Lung (tissue), 12 donors: ENCODE data around the gene SSBP3. TPM values are rescaled to one million over a fixed set of nuclear protein-coding genes. Genes with fewer than 3 reads are reported as not detected.
A peak's percentile ranks its signal among the peaks of the same experiment; 100 is the strongest.

ENCODE experiments used
- ATAC-seq: fragments of 200-7000 bp; cut with Tn5 transposase; one replicate; pipeline ENCODE4 v1.9.1; 2020; ENCODE audit warnings: moderate number of reproducible peaks; ENCODE audit not compliant: insufficient read depth, low FRiP score
- DNase-seq, 3 donors: peaks; one replicate each; pipeline ENCODE4 v3.0.0-alpha.2; 2013 to 2017
- H3K27ac ChIP-seq, 2 donors: one replicate each; pipeline ENCODE4 v1.5.1; 2013; ENCODE audit warnings: mild to moderate bottlenecking in 2 of 2, moderate library complexity in 2 of 2, control low read depth in 1 of 2, inconsistent platforms in 1 of 2, low read depth in 1 of 2, low read length in 1 of 2
- H3K27me3 ChIP-seq, 3 donors: one replicate each; pipeline ENCODE4 v1.5.1; 2013; ENCODE audit warnings: low read length in 2 of 3; ENCODE audit not compliant: control insufficient read depth in 3 of 3, insufficient read depth in 3 of 3
- H3K36me3 ChIP-seq, 4 donors: one replicate each; pipeline ENCODE4 v1.5.1; 2013; ENCODE audit warnings: low read length in 4 of 4, mild to moderate bottlenecking in 1 of 4, moderate library complexity in 1 of 4; ENCODE audit not compliant: control insufficient read depth in 4 of 4, insufficient read depth in 4 of 4
- H3K4me1 ChIP-seq, 5 donors: one replicate each; pipeline ENCODE4 v1.5.1; 2013; ENCODE audit warnings: low read length in 5 of 5, mild to moderate bottlenecking in 2 of 5, moderate library complexity in 1 of 5; ENCODE audit not compliant: control insufficient read depth in 5 of 5, insufficient read depth in 5 of 5
- H3K4me3 ChIP-seq: one replicate; pipeline ENCODE4 v1.5.1; 2013; ENCODE audit warnings: mild to moderate bottlenecking, control low read depth, moderate library complexity
- H3K9ac ChIP-seq, 2 donors: one replicate each; pipeline ENCODE4 v1.5.1; 2013; ENCODE audit warnings: low read length in 2 of 2, control low read depth in 1 of 2; ENCODE audit not compliant: insufficient read depth in 1 of 2
- H3K9me3 ChIP-seq, 4 donors: one replicate each; pipeline ENCODE4 v1.5.1; 2013; ENCODE audit warnings: low read length in 3 of 4, mild to moderate bottlenecking in 1 of 4, moderate library complexity in 1 of 4; ENCODE audit not compliant: control insufficient read depth in 4 of 4, insufficient read depth in 3 of 4
- WGBS, 2 donors: extraction: QIAGEN DNeasy Blood & Tissue Kit; methylation state at CpG; one replicate each; pipeline ENCODE4 v1.1.7; 2013; 5-methylcytosine and 5-hydroxymethylcytosine counted together
- polyA plus RNA-seq, 2 donors: library from polyadenylated mRNA; stranded (reverse); fragments of 200-250 nt; gene quantifications; one replicate each; pipeline ENCODE4 v1.2.1, GENCODE V29; 2013
- total RNA-seq, 2 donors: library from RNA; depleted of rRNA in 1 of 2; stranded (reverse); fragments of >200 nt in 1 of 2; gene quantifications; one replicate each; pipeline ENCODE4 v1.2.1, GENCODE V29; 2014 to 2021
- TF ChIP-seq, protein P1 (sequence below): IDR thresholded peaks from 2 replicates; pipeline ENCODE4 v1.5.1; 2012; ENCODE audit warnings: mild to moderate bottlenecking; ENCODE audit errors: control extremely low read depth, extremely low read depth
- donor health status: control.
- donor health status: control.
- donor health status: Bipolar disorder and iron deficiency.
- donor health status: healthy.
- donor health status: DM: yes; HTN: yes; CAD: no.

The SSBP3 gene
- total and polyA plus RNA-seq, 4 donors, result 15.9 to 47.8 (median 34.8) TPM

DNA sequence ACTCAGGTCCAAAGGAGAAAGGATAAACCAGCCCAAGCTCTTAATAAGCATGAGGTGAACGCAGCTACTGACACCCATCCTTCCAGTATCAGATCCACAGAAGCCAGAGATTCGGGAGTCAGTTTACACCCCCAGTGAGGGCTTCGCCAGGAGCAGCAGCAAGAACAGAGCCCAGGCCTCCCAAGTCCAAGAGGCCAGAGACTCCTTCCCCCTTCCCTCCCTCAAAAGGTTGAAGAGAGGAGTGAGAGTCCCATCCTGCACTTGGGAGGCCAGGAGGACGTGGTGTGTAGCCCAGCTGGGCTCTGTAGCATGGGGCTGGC, 133.5 kb downstream of the SSBP3 start:
- H3K36me3 ChIP-seq, result peaks cover 0 to 6% (median 2%) of the 10 kb centered on the region in 4 donors
- DNase-seq, result no peak
- no peak for ATAC-seq
- peak overlapping the region in 1 of 2 donors; percentile 51 for H3K9ac ChIP-seq
- peaks cover 16 to 50% (median 36%) of the 10 kb centered on the region in 5 donors for H3K4me1 ChIP-seq
- whole genome bisulfite sequencing, 2 donors, result 77 to 81% methylated on average over 4 of the region's 4 CpGs
- no peaks in the 10 kb centered on the region for H3K27me3 ChIP-seq
- H3K9me3 ChIP-seq, result no peaks in the 10 kb centered on the region
- H3K4me3 ChIP-seq, result no peak overlapping the region
- H3K27ac ChIP-seq, result peak overlapping the region in 1 of 2 donors; percentile 55
- TF ChIP-seq, protein P1, sequence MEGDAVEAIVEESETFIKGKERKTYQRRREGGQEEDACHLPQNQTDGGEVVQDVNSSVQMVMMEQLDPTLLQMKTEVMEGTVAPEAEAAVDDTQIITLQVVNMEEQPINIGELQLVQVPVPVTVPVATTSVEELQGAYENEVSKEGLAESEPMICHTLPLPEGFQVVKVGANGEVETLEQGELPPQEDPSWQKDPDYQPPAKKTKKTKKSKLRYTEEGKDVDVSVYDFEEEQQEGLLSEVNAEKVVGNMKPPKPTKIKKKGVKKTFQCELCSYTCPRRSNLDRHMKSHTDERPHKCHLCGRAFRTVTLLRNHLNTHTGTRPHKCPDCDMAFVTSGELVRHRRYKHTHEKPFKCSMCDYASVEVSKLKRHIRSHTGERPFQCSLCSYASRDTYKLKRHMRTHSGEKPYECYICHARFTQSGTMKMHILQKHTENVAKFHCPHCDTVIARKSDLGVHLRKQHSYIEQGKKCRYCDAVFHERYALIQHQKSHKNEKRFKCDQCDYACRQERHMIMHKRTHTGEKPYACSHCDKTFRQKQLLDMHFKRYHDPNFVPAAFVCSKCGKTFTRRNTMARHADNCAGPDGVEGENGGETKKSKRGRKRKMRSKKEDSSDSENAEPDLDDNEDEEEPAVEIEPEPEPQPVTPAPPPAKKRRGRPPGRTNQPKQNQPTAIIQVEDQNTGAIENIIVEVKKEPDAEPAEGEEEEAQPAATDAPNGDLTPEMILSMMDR, result no peak

DNA sequence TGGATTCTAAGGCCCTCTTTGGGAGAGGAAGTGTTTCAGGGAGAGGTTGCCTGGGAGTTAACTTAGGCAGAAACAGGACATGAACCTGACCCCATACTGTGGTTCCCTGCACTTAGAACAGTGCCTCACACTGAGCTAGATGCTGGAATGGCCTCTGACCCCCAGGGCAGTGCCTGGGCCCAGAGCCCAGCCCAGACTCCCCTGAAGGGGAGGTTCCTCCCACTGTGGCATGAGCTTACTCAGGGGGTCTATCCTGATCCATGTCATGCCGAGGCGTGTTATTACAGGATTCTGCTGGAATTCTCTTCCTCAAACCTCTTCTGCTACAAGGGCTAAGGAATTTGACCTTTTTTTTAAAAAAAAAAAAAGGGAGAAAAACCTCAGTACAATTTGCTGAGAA, 134.1 kb downstream of the SSBP3 start:
- no peak for DNase-seq
- ATAC-seq, result no peak
- TF ChIP-seq, protein P1, result no peak

DNA sequence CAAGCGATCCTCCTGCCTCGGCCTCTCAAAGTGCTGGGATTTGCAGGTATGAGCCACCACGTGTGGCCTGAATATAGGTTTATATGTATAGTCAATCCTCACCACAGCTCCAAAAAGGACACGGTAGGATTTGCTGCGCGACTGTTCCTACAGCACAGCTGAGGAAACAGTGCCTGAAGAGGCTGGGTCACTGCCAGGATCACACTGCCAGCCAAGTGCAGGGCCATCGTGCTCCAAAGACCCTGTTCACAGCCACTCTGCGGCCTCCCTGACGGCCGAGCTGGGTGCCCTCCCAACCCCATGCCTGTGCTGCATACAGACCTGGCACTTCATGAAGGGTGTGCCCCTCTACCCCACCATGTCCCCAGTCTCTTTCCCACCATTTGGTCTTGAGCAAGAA, 134.9 kb downstream of the SSBP3 start:
- Histone ChIP-seq H3K4me3 (no peak overlapping the region), H3K27ac (no peak overlapping the region), H3K27me3 (no peaks in the 10 kb centered on the region), H3K9me3 (no peaks in the 10 kb centered on the region), H3K4me1 (peaks cover 10 to 39% (median 24%) of the 10 kb centered on the region in 5 donors), H3K9ac (no peak overlapping the region), H3K36me3 (peaks cover 0 to 4% (median 0%) of the 10 kb centered on the region in 4 donors)
- DNase-seq, result no peak
- TF ChIP-seq, protein P1, result no peak
- ATAC-seq, result no peak
- WGBS, 2 donors, result 81 to 94% methylated on average over 10 of the region's 10 CpGs

More for the DNA sequence above, 134.1 kb downstream of the SSBP3 start:
- no peak overlapping the region for H3K9ac ChIP-seq
- H3K27ac ChIP-seq, result peak overlapping the region in 1 of 2 donors; percentile 40
- no peaks in the 10 kb centered on the region for H3K27me3 ChIP-seq
- WGBS, 2 donors, result 86 to 95% methylated on average over 2 of the region's 2 CpGs
- H3K36me3 ChIP-seq, result peaks cover 0 to 6% (median 2%) of the 10 kb centered on the region in 4 donors
- peaks cover 16 to 44% (median 30%) of the 10 kb centered on the region in 5 donors for H3K4me1 ChIP-seq
- no peak overlapping the region for H3K4me3 ChIP-seq
- no peaks in the 10 kb centered on the region for H3K9me3 ChIP-seq

DNA sequence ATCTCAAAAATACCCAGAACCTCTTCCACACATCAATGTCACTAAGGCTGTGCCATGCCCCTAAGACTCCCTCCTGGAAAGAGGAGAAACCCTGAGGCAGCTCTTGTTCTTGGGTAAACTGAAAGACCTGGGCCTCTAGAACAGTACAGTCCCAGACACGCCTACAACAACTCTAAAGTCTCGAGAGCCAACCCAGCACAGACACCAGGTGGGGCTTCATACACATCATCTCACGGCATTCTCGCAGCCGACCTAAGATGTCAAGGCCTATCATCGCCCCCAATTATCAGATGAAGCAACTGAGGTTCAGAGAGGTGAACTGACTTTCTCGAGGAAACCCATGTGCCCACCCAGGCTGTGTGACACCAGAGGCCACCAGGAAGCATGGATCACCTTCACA, 135.7 kb downstream of the SSBP3 start:
- Histone ChIP-seq H3K27ac (no peak overlapping the region), H3K4me1 (peaks cover 5 to 32% (median 18%) of the 10 kb centered on the region in 5 donors), H3K4me3 (no peak overlapping the region), H3K36me3 (peaks cover 0 to 4% (median under 1%) of the 10 kb centered on the region in 4 donors), H3K9me3 (no peaks in the 10 kb centered on the region), H3K27me3 (no peaks in the 10 kb centered on the region), H3K9ac (no peak overlapping the region)
- ATAC-seq (no peak), DNase-seq (no peak)
- TF ChIP-seq, protein P1, result no peak
- WGBS, 2 donors, result 93 to 94% methylated on average over 7 of the region's 7 CpGs
